Neural crest cell (in vitro differentiated cells): ENCODE results near the gene BTBD2. TPM values are rescaled to one million over a fixed set of nuclear protein-coding genes. Genes with fewer than 3 reads are reported as not detected.

ENCODE experiments used
- DNase-seq: peaks from one replicate; pipeline ENCODE4 v3.0.0; 2021; ENCODE audit warnings: low read depth, mixed read lengths, low spot score
- H3K27ac Mint-ChIP-seq: one replicate; pipeline ENCODE4 v1.8.0; 2021; ENCODE audit warnings: mild to moderate bottlenecking, mixed read lengths; ENCODE audit not compliant: unreplicated experiment
- H3K27me3 Mint-ChIP-seq: 2 replicates; pipeline ENCODE4 v1.8.0; 2021; ENCODE audit warnings: low read depth, mild to moderate bottlenecking, mixed read lengths
- H3K36me3 Mint-ChIP-seq: 2 replicates; pipeline ENCODE4 v1.8.0; 2021; ENCODE audit warnings: low read depth, mild to moderate bottlenecking, mixed read lengths
- H3K4me1 Mint-ChIP-seq: 2 replicates; pipeline ENCODE4 v1.8.0; 2021; ENCODE audit warnings: mixed read lengths
- H3K4me3 Mint-ChIP-seq: one replicate; pipeline ENCODE4 v1.8.0; 2021; ENCODE audit warnings: mild to moderate bottlenecking, mixed read lengths
- H3K9me3 Mint-ChIP-seq: 2 replicates; pipeline ENCODE4 v1.8.0; 2021; ENCODE audit warnings: mixed read lengths
- total RNA-seq: library from RNA; stranded (reverse); gene quantifications from 2 replicates; pipeline ENCODE4 v1.2.1, GENCODE V29; 2021
- TF ChIP-seq, protein P1 (sequence below): fragments of 200-600 bp; sonication (generic); conservative IDR thresholded peaks from 2 replicates; pipeline ENCODE4 v1.5.0; 2021; ENCODE audit warnings: antibody characterized with exemption, mild to moderate bottlenecking

Gene BTBD2
- total RNA-seq, 1 donor from 2014 or later: 142 TPM

DNA sequence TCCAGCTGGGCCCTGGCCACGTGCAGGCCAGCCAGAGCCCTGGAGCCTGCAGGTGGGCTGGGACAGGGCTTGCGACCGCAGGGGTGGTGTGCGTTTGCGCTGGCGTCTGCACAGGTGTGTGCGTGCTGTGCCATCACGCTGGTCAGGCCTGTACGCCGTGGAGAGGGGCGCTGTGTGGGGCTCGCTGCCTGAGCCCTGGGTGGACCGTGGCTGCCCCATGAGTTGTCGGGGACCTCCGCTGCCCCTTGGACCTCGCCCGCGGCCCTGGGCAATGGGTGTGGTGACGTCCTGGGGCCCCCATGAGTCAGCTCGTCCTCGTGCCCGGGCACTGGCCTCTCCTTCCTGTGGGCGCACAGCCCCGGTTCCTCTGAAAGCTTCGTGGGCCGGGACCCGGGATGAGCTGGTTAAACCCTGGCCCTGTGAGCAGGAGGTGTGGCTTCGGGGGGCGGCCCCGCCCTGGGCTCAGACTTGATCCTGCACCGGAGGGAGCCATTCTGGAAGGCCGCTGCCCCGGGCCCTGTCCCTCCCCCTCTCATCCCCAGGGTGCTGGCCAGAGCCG, 67.8 kb downstream of the BTBD2 start:
- no peaks in the 10 kb centered on the region for H3K9me3 Mint-ChIP-seq
- no peak overlapping the region for H3K4me3 Mint-ChIP-seq
- peaks cover 2% of the 10 kb centered on the region for H3K36me3 Mint-ChIP-seq
- DNase-seq: no peak
- no peaks in the 10 kb centered on the region for H3K27me3 Mint-ChIP-seq
- no peak overlapping the region for H3K27ac Mint-ChIP-seq
- peaks cover 16% of the 10 kb centered on the region for H3K4me1 Mint-ChIP-seq
- TF ChIP-seq, protein P1, sequence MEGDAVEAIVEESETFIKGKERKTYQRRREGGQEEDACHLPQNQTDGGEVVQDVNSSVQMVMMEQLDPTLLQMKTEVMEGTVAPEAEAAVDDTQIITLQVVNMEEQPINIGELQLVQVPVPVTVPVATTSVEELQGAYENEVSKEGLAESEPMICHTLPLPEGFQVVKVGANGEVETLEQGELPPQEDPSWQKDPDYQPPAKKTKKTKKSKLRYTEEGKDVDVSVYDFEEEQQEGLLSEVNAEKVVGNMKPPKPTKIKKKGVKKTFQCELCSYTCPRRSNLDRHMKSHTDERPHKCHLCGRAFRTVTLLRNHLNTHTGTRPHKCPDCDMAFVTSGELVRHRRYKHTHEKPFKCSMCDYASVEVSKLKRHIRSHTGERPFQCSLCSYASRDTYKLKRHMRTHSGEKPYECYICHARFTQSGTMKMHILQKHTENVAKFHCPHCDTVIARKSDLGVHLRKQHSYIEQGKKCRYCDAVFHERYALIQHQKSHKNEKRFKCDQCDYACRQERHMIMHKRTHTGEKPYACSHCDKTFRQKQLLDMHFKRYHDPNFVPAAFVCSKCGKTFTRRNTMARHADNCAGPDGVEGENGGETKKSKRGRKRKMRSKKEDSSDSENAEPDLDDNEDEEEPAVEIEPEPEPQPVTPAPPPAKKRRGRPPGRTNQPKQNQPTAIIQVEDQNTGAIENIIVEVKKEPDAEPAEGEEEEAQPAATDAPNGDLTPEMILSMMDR: no peak

DNA sequence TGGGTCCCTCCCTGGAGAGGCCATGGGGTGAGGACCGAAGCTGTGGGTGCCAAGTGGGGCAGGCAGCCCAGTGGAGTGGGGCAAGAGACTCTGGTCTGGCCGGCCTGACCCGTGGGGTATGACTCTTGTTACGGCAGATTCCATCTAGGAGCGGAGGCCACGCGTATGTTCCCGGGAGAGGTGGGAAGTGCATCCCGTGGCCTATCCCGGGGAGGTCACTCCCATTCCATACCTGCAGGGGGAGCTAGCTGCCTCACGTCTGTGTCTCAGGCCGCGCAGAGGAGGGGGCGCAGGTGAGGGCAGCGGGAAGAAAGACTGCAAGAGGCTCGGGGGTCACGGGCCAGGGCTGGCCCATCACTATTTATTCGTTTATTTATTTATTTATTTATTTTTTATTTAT, 69.6 kb downstream of the BTBD2 start:
- Mint-ChIP-seq H3K36me3 (peaks cover 2% of the 10 kb centered on the region), H3K4me1 (peaks cover 18% of the 10 kb centered on the region), H3K4me3 (peak overlapping the region; percentile 78), H3K9me3 (no peaks in the 10 kb centered on the region), H3K27me3 (no peaks in the 10 kb centered on the region), H3K27ac (no peak overlapping the region)
- TF ChIP-seq, protein P1: peak; percentile 68
- DNase-seq: peak; percentile 63

DNA sequence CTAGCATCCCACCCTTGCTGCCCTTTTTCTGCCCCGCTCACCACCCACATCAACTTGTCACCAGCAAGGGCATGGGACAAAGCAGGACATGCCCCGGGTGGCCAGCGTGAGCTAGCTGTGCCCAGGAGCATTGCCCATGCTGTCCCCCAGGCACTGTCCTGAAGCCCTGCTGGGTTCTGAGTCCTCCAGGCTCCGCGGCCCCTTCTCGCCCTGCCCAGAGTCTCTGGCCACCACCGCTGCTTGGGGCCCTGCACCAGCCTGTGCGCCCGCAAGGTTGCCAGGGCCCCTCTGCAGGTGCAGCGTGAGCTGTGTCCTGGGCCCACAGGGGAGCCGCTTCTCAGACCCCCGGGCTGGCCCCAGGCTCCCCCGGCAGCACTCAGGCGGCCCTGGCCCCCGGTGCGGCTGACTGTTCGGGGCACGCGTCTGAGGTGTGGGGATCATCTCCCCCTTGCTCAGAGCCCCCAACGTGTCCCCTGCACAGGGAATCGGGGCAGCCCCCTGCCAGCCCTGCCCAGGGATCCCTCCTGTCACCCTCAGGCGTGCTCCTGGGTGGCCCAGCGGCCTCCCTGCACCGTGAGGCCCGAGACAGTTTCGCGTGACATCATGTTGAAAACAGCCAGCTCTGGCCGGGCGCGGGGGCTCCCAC, 70.5 kb downstream of the BTBD2 start:
- TF ChIP-seq, protein P1: no peak
- Mint-ChIP-seq H3K27ac (no peak overlapping the region), H3K36me3 (peaks cover 2% of the 10 kb centered on the region), H3K4me3 (no peak overlapping the region), H3K9me3 (no peaks in the 10 kb centered on the region), H3K4me1 (peaks cover 21% of the 10 kb centered on the region), H3K27me3 (no peaks in the 10 kb centered on the region)
- no peak for DNase-seq

DNA sequence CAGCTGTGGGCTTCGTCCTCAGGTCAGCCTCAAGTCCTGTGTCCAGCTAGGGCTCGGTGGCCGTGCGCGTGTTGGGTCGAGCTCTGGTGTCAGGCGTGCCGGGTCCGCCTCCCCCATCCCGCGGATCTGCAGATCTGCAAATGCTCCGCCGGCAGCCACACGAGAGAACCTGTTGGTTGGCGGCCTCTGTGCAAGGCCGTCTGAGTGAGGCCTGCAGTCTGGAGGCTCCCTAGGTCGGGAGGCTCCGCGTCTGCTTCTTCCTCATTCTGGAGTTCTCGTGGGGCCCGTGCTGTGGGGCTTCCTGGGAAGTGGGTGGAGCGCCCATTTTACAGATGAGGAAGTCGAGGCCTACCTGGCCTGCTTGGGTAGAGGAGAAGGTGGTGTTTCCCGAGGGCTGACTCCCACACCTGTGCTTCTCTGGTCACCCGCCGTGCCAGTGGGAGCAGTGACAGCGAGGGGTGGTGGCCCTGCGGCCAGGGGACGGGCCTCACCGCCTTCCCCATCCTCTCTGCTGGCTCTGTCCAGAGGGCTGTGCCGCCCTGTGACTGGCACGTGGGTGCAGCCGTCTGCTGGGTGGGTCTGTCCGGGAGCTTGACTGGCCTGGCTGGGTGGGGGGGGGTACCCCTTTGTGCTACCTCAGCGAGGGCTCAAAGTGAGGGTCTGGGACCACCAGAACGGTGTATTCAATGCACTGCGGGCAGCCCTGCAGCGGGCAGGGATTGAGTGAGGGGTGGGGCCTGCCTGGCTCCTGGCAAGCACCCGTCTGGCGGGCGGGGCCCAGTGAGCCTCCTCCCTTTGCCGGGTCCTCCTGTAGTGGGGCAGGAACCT, 71.2 kb downstream of the BTBD2 start:
- no peaks in the 10 kb centered on the region for H3K9me3 Mint-ChIP-seq
- TF ChIP-seq, protein P1: no peak
- H3K27me3 Mint-ChIP-seq: no peaks in the 10 kb centered on the region
- no peak overlapping the region for H3K27ac Mint-ChIP-seq
- peak overlapping the region; percentile 64 for H3K4me3 Mint-ChIP-seq
- peaks cover 2% of the 10 kb centered on the region for H3K36me3 Mint-ChIP-seq
- peaks cover 27% of the 10 kb centered on the region for H3K4me1 Mint-ChIP-seq
- DNase-seq: no peak

DNA sequence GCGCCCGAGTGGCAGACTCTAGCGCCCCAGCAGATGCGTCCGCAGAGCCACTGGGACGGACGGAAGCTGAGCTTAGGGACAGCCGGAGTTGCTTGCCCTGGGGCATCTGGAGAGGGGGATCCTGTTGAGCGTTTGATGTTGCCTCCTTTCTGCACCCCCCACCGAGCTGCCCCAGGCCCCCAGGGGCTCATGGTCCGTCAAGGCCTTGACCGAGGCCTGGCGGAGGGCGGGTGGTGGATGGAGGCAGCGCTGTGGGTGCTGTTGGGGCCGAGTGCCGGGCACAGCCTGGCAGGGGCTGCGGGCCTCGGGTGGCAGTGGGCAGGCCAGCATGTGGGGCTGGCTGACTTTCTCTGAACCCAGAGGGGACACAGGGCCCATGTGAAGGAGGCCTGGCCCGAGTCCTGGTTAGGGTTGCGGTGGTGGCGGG, 71.8 kb downstream of the BTBD2 start:
- no peak for DNase-seq
- H3K36me3 Mint-ChIP-seq: peaks cover 2% of the 10 kb centered on the region
- peaks cover 27% of the 10 kb centered on the region for H3K4me1 Mint-ChIP-seq
- H3K27me3 Mint-ChIP-seq: no peaks in the 10 kb centered on the region
- peak overlapping the region; percentile 97 for H3K4me3 Mint-ChIP-seq
- H3K27ac Mint-ChIP-seq: peak overlapping the region; percentile 86
- no peaks in the 10 kb centered on the region for H3K9me3 Mint-ChIP-seq
- TF ChIP-seq, protein P1: no peak
